Measurements from ENCODE around the gene PTPRD.
"Not testable (repeated sequence)": the region's sequence is repeated elsewhere in the genome, so short reads cannot be mapped to it uniquely, and the experiment has no call there.

Gene PTPRD

GRCh38 chr9:8946461-8946860 lies 1666.3 kb downstream of the PTPRD start:
- no peak for DNase-seq

- DNase-seq = no peak
Measured at GRCh38 chr9:8943392-8943791, 1669.4 kb downstream of the PTPRD start.

DNA sequence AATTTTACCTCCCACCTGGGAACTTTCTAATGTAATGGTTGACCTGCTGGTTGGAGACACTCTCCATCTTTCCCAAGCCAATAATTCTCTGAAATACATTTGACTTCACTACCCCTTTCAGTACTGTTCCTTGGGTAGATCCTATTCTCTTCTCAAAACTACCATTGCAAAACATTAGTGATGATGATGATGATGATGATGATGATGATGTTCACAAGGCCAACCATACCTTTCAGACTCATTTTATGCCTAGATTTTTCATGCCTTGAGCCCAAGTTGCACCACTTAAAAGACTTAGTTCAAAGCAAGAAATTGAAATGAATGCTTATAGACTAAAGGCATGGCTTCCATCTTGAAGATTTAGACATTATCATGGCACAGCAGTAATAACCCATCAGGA lies 1672.2 kb downstream of the PTPRD start:
- DNase-seq = no peak

- no peak for DNase-seq
Measured at GRCh38 chr9:8926461-8926860, 1686.3 kb downstream of the PTPRD start.

GRCh38 chr9:8924562-8924961 lies 1688.2 kb downstream of the PTPRD start:
- no peak for DNase-seq

- not testable (repeated sequence) for DNase-seq
Measured at GRCh38 chr9:8920478-8921183, 1692.2 kb downstream of the PTPRD start.

DNA sequence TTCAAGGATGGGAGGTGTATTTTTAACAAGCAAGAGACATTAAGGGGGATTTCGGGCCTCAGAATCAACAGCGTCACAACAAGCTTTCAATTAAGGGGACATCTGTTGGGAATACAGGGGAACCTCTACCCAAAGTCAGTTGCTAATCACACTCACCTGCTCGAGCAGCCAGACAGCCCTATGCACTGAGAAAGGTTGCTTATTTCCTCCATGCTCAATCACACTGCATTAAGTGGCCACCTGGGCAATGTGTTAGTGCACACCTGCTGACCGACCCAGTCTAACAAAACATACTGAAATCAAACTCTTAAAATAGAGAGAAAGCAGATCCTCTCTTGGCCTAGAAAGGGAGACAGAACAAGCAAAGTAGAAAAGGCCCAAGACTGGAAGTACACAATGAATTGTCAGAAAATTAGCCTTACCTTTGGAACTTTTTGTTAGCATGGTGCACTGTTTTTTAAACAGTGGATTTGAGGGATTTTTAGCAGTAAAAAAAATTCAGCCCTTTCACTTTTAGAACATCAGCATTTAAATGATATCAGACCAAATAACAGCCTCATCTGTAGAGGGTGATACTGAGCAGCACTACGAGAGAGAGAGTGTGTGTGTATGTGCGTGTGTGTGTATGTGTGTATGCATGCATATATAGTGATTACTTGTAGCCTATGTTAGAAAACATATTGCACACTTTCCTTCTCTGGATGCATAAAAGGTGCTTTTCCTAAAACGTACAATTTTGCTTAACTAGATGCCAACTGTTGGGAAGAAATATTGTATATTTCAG lies 1694.7 kb downstream of the PTPRD start:
- DNase-seq = no peak

DNA sequence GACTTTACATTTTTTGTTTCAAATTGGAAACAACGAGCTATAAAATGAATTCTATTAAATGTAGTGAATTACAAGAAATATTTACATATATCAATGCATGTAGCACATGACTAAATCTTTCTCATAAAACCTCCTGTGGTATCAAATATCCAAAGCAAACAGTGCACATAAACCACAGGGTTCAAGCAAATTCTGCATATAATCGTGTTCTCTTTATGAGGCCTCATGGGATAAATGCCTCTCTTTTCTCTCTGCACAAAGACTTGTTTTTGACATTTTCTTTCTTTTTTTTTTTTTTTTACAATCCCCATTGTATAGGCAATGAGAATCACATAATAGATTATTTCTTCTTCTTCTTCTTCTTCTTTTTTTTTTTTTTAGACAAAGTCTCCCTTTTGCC lies 1696.0 kb downstream of the PTPRD start:
- DNase-seq = no peak

DNA sequence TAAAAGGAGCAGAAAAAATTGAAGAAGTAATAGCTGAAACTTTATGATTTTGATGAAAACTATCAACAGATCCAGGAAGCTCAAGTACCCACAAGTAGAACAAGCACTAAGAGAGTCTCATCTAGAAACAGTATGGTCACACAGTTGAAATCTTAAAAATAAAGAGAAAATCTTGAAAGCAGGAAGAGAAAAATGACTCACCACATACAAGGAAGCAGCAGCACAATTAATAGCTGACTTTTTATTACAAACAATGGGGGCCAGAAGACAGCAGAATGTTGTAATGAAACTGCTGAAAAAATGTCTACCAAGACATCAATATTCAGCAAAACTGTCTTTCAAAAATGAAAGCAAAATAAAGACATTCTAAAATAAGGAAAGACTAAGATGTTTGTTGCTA lies 1704.9 kb downstream of the PTPRD start:
- DNase-seq = no peak

DNA sequence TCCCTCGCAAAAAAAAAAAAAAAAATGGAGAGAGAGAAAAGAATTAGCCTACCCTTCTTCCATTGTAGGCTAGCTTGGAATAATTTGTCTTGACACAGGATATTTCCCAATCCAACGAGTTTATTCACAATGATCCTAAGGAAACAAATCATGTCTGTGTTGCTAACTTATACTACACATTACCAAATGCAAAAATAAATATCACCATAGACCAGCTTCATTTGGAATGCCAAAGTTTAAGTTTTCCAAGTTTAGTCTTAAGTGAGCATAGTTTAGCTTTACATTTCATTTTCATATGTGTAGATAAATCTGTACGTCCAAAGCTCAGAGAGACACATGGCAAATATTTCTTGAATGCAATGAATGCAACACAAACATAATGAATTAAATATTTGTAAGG lies 1707.1 kb downstream of the PTPRD start:
- no peak for DNase-seq

- no peak for DNase-seq
Measured at GRCh38 chr9:8904771-8905515, 1707.9 kb downstream of the PTPRD start.

GRCh38 chr9:8903077-8903476 lies 1709.7 kb downstream of the PTPRD start:
- DNase-seq = no peak

DNA sequence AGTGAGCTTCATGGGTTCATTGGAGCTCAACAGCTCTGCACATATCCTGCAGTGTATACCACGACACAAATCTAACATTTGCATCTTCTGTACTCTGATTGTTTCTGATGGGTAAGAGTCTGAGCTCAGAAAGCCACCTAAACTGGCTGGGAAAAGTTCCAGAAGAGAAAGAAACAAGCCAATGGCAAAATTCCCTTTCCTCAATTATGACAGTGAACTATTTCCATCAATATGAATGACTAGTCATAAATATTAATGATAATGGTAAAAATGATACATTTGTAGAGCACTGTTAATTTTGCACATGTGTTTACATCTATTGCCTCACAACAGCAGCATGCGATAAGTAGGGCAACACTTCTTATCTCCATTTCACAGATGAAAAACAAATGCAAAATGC lies 1711.7 kb downstream of the PTPRD start:
- DNase-seq = no peak

DNA sequence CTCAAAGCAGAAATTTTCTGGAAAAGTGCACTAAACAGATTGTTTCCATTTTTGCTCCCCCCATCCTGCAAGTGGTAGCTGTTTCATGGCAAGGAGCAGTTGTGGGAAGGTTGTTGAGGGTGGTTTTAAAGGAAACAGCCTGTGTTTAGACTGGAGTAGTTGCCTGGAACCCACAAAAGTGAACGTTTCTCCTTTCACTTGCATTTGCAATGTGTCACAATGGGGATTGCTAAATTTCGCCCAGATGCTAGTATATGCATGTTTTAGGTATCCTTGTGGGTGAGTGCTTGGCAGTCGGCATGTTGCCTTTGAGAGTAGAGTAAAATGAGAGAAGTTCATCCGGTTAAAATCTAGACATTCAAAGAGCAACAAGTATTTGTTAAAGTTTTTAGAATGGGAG lies 1713.3 kb downstream of the PTPRD start:
- DNase-seq = no peak

- DNase-seq = no peak
Measured at GRCh38 chr9:8895861-8896224, 1717.0 kb downstream of the PTPRD start.

DNA sequence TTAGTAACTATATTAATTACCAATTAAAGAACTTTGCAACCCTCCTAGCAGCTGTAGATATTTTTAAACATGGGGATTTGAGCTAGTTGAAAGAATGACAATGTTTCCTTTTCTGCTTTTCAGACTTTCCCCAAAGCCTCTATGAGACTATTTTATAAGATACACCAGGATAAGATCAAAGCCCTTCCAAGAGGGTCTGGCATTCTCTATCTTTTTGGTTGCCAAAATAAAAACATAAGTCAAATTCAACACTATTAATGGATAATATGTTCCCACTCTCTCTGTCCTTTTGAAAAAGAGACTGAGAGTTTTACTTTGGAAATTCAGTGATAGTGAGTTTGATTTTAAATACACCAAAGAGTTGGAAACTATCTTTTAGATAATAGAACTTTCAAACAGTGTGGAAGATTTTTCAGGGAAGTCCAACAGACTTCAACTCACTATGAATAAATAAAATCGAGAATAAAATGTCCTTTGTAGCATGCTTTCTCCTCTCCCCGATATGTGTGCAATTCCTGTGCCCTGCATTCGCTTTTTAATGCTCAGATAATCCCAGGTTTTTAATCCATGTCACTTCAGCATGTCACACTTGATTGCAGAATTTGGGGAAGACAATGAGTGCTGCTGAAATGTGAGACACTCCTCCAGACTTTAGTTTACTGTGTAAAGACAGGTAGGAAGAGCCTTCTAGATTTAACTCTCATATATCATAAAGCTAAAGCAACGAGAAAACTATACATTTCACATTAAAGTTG lies 1717.5 kb downstream of the PTPRD start:
- DNase-seq = no peak

DNA sequence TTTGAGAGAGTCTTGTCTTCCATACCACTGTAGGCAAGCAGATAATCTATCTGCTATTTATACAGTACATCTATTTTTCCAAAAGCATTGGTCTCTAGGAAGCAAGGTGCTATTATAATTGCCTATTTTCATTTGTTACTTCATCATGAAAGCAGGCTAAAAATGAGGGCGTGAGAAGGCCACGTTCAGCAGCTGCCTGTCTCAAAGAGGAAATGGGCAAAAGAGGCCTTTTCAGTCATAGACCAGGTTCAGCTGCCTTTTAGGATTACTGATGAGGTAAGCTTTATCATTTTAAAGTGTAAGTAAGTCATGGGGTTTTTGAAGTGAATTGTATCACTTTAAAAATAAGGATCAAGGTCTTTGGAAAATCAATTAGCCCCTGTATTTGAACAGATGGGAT lies 1722.1 kb downstream of the PTPRD start:
- DNase-seq = no peak

- DNase-seq = no peak
Measured at GRCh38 chr9:8889100-8889499, 1723.7 kb downstream of the PTPRD start.

GRCh38 chr9:8888591-8888990 lies 1724.2 kb downstream of the PTPRD start:
- DNase-seq = no peak

GRCh38 chr9:8887369-8887768 lies 1725.4 kb downstream of the PTPRD start:
- DNase-seq = no peak

- no peak for DNase-seq
Measured at GRCh38 chr9:8883321-8883720, 1729.5 kb downstream of the PTPRD start.

DNA sequence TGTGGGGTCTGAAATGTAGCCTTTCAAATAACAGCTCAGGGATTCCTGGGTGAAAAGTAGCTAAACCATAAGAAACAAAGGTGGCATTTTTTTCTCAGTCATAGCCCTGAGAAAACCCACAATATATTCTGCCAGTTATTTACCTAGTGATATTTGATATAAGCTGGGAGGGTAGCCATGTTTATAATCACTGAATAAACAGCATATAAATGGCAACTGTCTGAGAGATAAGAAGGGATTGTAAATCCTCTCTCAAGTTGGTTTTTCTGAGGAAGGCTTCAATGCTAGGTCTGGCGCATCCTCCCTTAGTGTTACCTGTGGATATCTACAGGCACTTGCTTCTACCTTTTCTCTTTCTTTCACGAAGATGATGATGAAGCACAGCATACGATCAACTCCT lies 1732.7 kb downstream of the PTPRD start:
- no peak for DNase-seq

- DNase-seq = no peak
Measured at GRCh38 chr9:8879284-8879683, 1733.5 kb downstream of the PTPRD start.
